PFSK-1 (cell line): Measurements from ENCODE around the gene GNAT2.

Experiments
- POLR2AphosphoS5 ChIP-seq: IDR thresholded peaks from 2 replicates; pipeline ENCODE4 v1.6.1; 2012; ENCODE audit warnings: low read depth, mild to moderate bottlenecking, control low read depth, low read length, moderate library complexity
- REST ChIP-seq, 2 experiments: IDR thresholded peaks; 2 replicates each; pipeline versions ENCODE4 v1.6.1 to v1.8.0; 2011 to 2012; ENCODE audit warnings: low read depth in 2 of 2, low read length in 2 of 2, control low read depth in 1 of 2, inconsistent platforms in 1 of 2, mild to moderate bottlenecking in 1 of 2, moderate library complexity in 1 of 2; ENCODE audit not compliant: insufficient read depth in 1 of 2
- SIN3A ChIP-seq: IDR thresholded peaks from 2 replicates; pipeline ENCODE4 v1.6.1; 2012; ENCODE audit warnings: mild to moderate bottlenecking, low read length, moderate library complexity, borderline replicate concordance; ENCODE audit not compliant: insufficient read depth
- TAF1 ChIP-seq: IDR thresholded peaks from 2 replicates; pipeline ENCODE4 v1.6.1; 2012; ENCODE audit warnings: low read length, control low read depth, borderline replicate concordance; ENCODE audit not compliant: insufficient read depth

DNA sequence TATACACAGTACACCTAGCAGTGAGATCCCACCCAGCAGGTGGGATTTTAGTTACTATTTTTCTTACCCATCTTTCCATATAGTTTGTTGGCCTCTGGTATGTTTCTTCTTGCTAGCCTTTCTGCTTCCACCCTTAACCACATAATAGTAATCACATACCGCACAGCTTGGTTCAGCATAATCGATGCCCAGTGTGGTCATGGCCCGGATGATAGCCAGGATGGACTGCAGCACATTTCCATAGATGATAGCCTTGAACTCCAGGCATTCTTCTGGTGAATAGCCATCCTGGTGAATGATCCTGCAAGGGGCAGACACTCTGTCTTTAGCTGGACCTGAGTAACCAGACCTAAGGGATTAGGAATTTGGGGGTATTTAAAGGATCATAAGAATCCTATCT, 9.5 kb downstream of the GNAT2 start:
- TF ChIP-seq REST (IDR thresholded peaks at IDR 0.05; ENCODE audit: insufficient read depth in 1 of 2, low read depth in 2 of 2, low read length in 2 of 2), result no peak
- TF ChIP-seq TAF1, result no peak
- no peak for TF ChIP-seq POLR2AphosphoS5
- TF ChIP-seq SIN3A, result no peak
